Body of pancreas (tissue), 4 donors: ENCODE data around the gene MCAT.

ENCODE experiments used
- POLR2A ChIP-seq, 3 donors: fragments of 450-650 bp; IDR thresholded peaks; one replicate each; pipeline ENCODE4 v1.6.1; 2016; ENCODE audit warnings: antibody characterized with exemption in 3 of 3, mild to moderate bottlenecking in 2 of 3
- TF ChIP-seq, protein P1 (sequence below), 7 experiments: fragments of 450-650 bp in 4 of 7; fragments of 200-600 bp in 3 of 7; sonication (generic) in 3 of 7; IDR thresholded peaks; one replicate each; pipeline ENCODE4 v1.5.1; 2016 to 2019; ENCODE audit warnings: antibody characterized with exemption in 7 of 7

GRCh38 chr22:43179911-43180195 lies 36.7 kb upstream of the MCAT start:
- TF ChIP-seq, protein P1, sequence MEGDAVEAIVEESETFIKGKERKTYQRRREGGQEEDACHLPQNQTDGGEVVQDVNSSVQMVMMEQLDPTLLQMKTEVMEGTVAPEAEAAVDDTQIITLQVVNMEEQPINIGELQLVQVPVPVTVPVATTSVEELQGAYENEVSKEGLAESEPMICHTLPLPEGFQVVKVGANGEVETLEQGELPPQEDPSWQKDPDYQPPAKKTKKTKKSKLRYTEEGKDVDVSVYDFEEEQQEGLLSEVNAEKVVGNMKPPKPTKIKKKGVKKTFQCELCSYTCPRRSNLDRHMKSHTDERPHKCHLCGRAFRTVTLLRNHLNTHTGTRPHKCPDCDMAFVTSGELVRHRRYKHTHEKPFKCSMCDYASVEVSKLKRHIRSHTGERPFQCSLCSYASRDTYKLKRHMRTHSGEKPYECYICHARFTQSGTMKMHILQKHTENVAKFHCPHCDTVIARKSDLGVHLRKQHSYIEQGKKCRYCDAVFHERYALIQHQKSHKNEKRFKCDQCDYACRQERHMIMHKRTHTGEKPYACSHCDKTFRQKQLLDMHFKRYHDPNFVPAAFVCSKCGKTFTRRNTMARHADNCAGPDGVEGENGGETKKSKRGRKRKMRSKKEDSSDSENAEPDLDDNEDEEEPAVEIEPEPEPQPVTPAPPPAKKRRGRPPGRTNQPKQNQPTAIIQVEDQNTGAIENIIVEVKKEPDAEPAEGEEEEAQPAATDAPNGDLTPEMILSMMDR (IDR thresholded peaks at IDR 0.05) = no peak
- no peak for TF ChIP-seq POLR2A (IDR thresholded peaks at IDR 0.05)
